ENCODE data around the gene CILP. TPM values are rescaled to one million over a fixed set of nuclear protein-coding genes. Genes with fewer than 3 reads are reported as not detected.

CILP gene
- total RNA-seq, 4 donors from 2014 or later: 5.4 to 49.9 (median 41.6) TPM

DNA sequence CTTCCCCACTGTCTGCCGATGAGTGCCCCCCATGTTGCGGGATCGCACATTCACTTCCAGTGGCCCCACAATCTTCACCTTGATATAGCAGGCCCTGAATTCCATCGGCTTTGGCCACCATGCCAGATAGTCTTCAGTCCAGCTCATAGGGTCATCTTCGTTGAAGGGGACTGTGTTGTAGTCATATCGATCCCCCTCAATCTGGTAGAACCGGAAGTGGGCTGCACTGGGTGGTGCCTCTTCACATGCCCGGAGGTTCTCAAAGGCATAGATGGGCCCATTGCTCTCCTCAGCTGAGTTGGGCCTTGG lies 14.0 kb downstream of the CILP start:
- H3K4me1 ChIP-seq: no peaks in the 10 kb centered on the region
- intact Hi-C loops (cut with DNase I; ENCODE audit: low total_unique reads): no loop called here
- H3K4me3 ChIP-seq: no peak overlapping the region
- DNase-seq (no peak), ATAC-seq (no peak)
- no peak overlapping the region for H3K27ac ChIP-seq
- no peaks in the 10 kb centered on the region for H3K27me3 ChIP-seq
- H3K9me3 ChIP-seq: no peaks in the 10 kb centered on the region
- no peak for TF ChIP-seq POLR2A (IDR thresholded peaks at IDR 0.05)
- TF ChIP-seq, protein P1, sequence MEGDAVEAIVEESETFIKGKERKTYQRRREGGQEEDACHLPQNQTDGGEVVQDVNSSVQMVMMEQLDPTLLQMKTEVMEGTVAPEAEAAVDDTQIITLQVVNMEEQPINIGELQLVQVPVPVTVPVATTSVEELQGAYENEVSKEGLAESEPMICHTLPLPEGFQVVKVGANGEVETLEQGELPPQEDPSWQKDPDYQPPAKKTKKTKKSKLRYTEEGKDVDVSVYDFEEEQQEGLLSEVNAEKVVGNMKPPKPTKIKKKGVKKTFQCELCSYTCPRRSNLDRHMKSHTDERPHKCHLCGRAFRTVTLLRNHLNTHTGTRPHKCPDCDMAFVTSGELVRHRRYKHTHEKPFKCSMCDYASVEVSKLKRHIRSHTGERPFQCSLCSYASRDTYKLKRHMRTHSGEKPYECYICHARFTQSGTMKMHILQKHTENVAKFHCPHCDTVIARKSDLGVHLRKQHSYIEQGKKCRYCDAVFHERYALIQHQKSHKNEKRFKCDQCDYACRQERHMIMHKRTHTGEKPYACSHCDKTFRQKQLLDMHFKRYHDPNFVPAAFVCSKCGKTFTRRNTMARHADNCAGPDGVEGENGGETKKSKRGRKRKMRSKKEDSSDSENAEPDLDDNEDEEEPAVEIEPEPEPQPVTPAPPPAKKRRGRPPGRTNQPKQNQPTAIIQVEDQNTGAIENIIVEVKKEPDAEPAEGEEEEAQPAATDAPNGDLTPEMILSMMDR (IDR thresholded peaks at IDR 0.05 in 4 of 5, conservative IDR thresholded peaks at IDR 0.05 in 1 of 5): no peak
- no peaks in the 10 kb centered on the region for H3K36me3 ChIP-seq
- in situ Hi-C loops (cut with MboI; ENCODE audit: low sequenced_read_pairs in 4 of 4): loop anchor here in 3 of 4 donors (5.0 to 10.0 kb wide), 3 partner anchors 65 to 78 kb away; no protein-coding TSS in a partner anchor

DNA sequence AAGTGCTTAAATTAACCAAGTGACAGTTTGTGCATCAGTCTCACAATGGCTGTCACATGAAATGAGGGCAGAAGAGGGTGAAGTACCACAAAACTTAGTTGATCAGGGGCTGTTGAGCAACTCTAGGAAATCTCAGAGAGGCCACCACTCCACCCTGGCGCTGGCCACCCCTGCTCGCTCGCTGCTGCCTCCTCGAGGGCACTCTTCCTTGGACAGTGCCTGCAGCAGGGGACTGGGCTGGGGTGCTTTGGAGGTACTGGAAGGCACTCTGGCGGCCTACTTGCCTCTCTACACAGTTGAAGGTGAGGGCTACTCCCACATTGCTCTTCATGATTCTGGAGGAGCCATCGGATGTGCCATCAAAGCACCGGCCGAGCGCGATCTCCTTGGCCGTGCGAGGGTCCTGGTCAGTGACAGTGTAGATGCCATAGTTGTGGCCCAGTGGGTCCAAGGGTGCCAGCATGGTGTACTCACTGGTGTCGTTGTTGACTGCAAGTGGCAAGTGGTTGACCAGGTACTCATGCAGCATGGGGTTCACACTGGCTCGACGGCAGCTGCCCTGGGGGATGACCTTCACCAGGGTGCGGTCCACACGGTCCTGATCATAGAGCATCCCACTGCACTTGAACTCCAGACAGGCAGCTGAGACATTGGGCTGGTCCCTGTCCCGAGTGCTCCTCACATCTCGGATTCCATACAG lies 14.5 kb downstream of the CILP start:
- ATAC-seq (no peak), DNase-seq (no peak)
- TF ChIP-seq POLR2A (IDR thresholded peaks at IDR 0.05): no peak
- TF ChIP-seq, protein P1 (IDR thresholded peaks at IDR 0.05 in 4 of 5, conservative IDR thresholded peaks at IDR 0.05 in 1 of 5): no peak
- Histone ChIP-seq H3K36me3 (no peaks in the 10 kb centered on the region), H3K27ac (no peak overlapping the region), H3K9me3 (no peaks in the 10 kb centered on the region), H3K27me3 (no peaks in the 10 kb centered on the region), H3K4me1 (no peaks in the 10 kb centered on the region), H3K4me3 (no peak overlapping the region)
- intact Hi-C loops (cut with DNase I; ENCODE audit: low total_unique reads): no loop called here
- in situ Hi-C loops (cut with MboI; ENCODE audit: low sequenced_read_pairs in 4 of 4): loop anchor here in 3 of 4 donors (5.0 to 10.0 kb wide), 3 partner anchors 66 to 78 kb away; no protein-coding TSS in a partner anchor

DNA sequence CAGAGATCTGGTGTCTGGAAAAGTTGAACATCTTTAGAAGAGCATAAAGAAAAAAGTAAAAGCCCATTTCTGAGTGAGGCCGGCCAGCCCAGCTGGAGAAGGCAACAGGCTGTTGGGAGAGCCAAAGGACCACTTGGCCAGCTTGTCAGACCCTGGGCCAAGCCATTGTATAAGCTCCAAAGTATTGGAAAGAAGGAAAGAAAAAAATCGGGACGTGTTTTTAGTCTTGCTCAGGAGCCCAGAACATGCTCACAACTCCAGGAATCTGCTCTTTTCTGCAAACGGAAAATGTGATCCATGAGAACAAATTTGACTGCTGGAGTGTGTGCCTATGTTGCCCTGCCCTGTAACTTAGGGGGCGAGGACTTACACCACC lies 15.7 kb downstream of the CILP start:
- in situ Hi-C loops (cut with MboI; ENCODE audit: low sequenced_read_pairs in 4 of 4) (loop anchor here in 3 of 4 donors (5.0 to 10.0 kb wide), 3 partner anchors 67 to 79 kb away; no protein-coding TSS in a partner anchor), intact Hi-C loops (cut with DNase I; ENCODE audit: low total_unique reads) (no loop called here)
- Histone ChIP-seq H3K27me3 (no peaks in the 10 kb centered on the region), H3K4me1 (no peaks in the 10 kb centered on the region), H3K4me3 (no peak overlapping the region), H3K27ac (peak overlapping the region in 1 of 4 donors; percentile 24), H3K9me3 (no peaks in the 10 kb centered on the region), H3K36me3 (no peaks in the 10 kb centered on the region)
- DNase-seq (no peak), ATAC-seq (no peak)
- TF ChIP-seq, protein P1 (IDR thresholded peaks at IDR 0.05 in 4 of 5, conservative IDR thresholded peaks at IDR 0.05 in 1 of 5): no peak
- no peak for TF ChIP-seq POLR2A (IDR thresholded peaks at IDR 0.05)

DNA sequence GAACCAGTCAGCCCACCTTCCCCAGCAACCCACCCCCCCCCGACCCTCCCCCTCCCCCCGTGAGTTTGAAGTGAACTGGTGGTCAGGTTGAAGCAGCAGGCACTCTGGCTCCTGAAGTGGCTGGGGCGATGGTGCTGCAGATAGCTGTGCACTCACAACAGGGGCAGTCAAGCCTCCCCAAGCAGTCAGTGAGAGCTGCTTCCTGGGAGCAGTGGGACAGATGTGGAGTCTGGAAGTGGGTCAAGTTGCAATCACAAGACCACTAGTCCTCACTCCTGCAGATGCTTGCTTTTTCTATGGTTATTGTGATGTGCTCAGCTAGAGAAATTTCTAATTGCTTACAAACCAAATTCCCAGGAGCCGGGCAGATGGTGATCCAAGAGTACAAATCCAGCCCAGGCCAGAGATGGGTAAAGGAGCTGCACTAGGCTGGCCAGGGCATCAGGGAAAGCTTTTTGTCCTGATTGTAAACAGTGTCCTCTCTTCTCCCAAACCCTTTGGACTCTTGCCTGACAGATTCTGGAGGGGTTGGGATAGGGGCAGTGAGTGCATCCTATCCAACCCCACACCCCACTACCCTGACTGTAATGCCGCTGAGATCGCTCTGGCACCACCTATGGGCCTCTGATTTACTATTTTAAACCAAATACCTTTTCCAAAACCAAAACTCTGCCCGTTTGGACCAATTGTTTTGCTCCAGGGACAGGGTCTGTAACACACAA lies 16.3 kb downstream of the CILP start:
- no peaks in the 10 kb centered on the region for H3K9me3 ChIP-seq
- no peaks in the 10 kb centered on the region for H3K4me1 ChIP-seq
- peak overlapping the region in 1 of 4 donors; percentile 24 for H3K27ac ChIP-seq
- DNase-seq (peak in 1 of 2 donors; percentile 35), ATAC-seq (peak; percentile 56 to 61)
- intact Hi-C loops (cut with DNase I; ENCODE audit: low total_unique reads): no loop called here
- in situ Hi-C loops (cut with MboI; ENCODE audit: low sequenced_read_pairs in 4 of 4): loop anchor here in 3 of 4 donors (5.0 to 10.0 kb wide), 3 partner anchors 67 to 80 kb away; no protein-coding TSS in a partner anchor
- H3K36me3 ChIP-seq: no peaks in the 10 kb centered on the region
- TF ChIP-seq, protein P1 (IDR thresholded peaks at IDR 0.05 in 4 of 5, conservative IDR thresholded peaks at IDR 0.05 in 1 of 5): no peak
- TF ChIP-seq POLR2A (IDR thresholded peaks at IDR 0.05): no peak
- H3K4me3 ChIP-seq: no peak overlapping the region
- H3K27me3 ChIP-seq: no peaks in the 10 kb centered on the region

Data from gastrocnemius medialis (tissue), 4 donors.